Endodermal cell (in vitro differentiated cells): Measurements from ENCODE around the gene THAP7. TPM values are rescaled to one million over a fixed set of nuclear protein-coding genes. Genes with fewer than 3 reads are reported as not detected.

ENCODE experiments used
- DNase-seq: peaks from one replicate; pipeline ENCODE4 v3.0.0-alpha.2; 2017
- H3K27ac ChIP-seq: 2 replicates; pipeline ENCODE4 v1.5.1; 2013; ENCODE audit warnings: mild to moderate bottlenecking, low read depth, low read length, moderate library complexity
- H3K27me3 ChIP-seq: 2 replicates; pipeline ENCODE4 v1.6.1; 2013; ENCODE audit warnings: mild to moderate bottlenecking, low read length, moderate library complexity; ENCODE audit not compliant: insufficient read depth, control insufficient read depth, poor library complexity, severe bottlenecking
- H3K36me3 ChIP-seq: 2 replicates; pipeline ENCODE4 v1.7.0; 2013; ENCODE audit warnings: mild to moderate bottlenecking, low read length, moderate library complexity; ENCODE audit not compliant: control insufficient read depth, insufficient read depth
- H3K4me1 ChIP-seq: one replicate; pipeline ENCODE4 v1.7.0; 2013; ENCODE audit warnings: low read length; ENCODE audit not compliant: control insufficient read depth, insufficient read depth
- H3K4me3 ChIP-seq: 2 replicates; pipeline ENCODE4 v1.5.1; 2013; ENCODE audit warnings: mild to moderate bottlenecking, low read length, moderate library complexity
- H3K9ac ChIP-seq: 2 replicates; pipeline ENCODE4 v1.6.1; 2013; ENCODE audit warnings: mild to moderate bottlenecking, low read length, moderate library complexity; ENCODE audit not compliant: poor library complexity, severe bottlenecking; ENCODE audit errors: extremely low read depth
- H3K9me3 ChIP-seq: 2 replicates; pipeline ENCODE4 v1.6.1; 2013; ENCODE audit warnings: mild to moderate bottlenecking, low read length, moderate library complexity; ENCODE audit not compliant: control insufficient read depth
- H3K27ac Mint-ChIP-seq: 2 replicates; pipeline ENCODE4 v1.8.0; 2020; ENCODE audit warnings: mixed read lengths
- H3K27me3 Mint-ChIP-seq: 2 replicates; pipeline ENCODE4 v1.8.0; 2021; ENCODE audit warnings: mild to moderate bottlenecking, mixed read lengths; ENCODE audit not compliant: insufficient read depth
- H3K36me3 Mint-ChIP-seq: 2 replicates; pipeline ENCODE4 v1.8.0; 2020; ENCODE audit warnings: low read depth, mixed read lengths
- H3K4me1 Mint-ChIP-seq: 2 replicates; pipeline ENCODE4 v1.8.0; 2020; ENCODE audit warnings: mixed read lengths
- H3K4me3 Mint-ChIP-seq: 2 replicates; pipeline ENCODE4 v1.8.0; 2020; ENCODE audit warnings: mild to moderate bottlenecking, moderate library complexity, mixed read lengths
- H3K9me3 Mint-ChIP-seq: 2 replicates; pipeline ENCODE4 v1.8.0; 2020; ENCODE audit warnings: mild to moderate bottlenecking, mixed read lengths
- whole genome bisulfite sequencing, 2 experiments: methylation state at CpG; one replicate each; pipeline versions ENCODE4 v1.1.5 to v1.1.7; 2013; ENCODE audit warnings: missing lambda C conversion rate in 2 of 2, mixed read lengths in 1 of 2; ENCODE audit not compliant: insufficient coverage in 1 of 2, insufficient read length in 1 of 2; 5-methylcytosine and 5-hydroxymethylcytosine counted together
- total RNA-seq, 2 donors: library from RNA; stranded (reverse); fragmentation: NEBNext Ultra II Directional in 1 of 2; extraction: Animal tissue kit (Norgen Biotek cat#: 25700) in 1 of 2; gene quantifications; 2 replicates in 1 of 2; 3 replicates in 1 of 2; pipeline ENCODE4 v1.2.1, GENCODE V29; 2021
- TF ChIP-seq, protein P1 (sequence below): fragments of 200-600 bp; sonication (generic); conservative IDR thresholded peaks from 2 replicates; pipeline ENCODE4 v1.5.0; 2021; ENCODE audit warnings: antibody characterized with exemption, mild to moderate bottlenecking

The THAP7 gene
- total RNA-seq, 2 donors from 2014 or later, result 16.6 to 19.6 TPM

DNA sequence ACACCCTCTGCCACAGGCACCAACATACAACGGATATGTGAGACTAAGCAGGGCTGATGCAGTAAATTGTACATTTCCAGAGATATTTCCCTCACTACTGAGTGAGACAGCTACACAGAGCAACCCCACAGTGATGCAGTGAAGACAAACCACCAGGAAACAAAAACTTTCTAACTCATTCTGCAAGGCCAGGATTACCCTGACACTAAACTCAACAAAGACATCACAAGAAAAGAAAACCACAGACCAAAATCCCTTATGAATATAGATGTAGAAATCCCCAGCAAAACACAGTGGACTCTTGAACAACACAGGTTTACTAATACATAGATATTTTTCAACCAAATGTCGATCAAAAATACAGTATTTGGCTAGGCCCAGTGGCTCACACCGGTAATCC, 32.0 kb upstream of the THAP7 start:
- no peak overlapping the region for H3K9ac ChIP-seq
- no peak overlapping the region for H3K4me3 Mint-ChIP-seq
- H3K27me3 Mint-ChIP-seq, result peaks cover 35% of the 10 kb centered on the region
- H3K36me3 Mint-ChIP-seq, result no peaks in the 10 kb centered on the region
- no peaks in the 10 kb centered on the region for H3K4me1 ChIP-seq
- DNase-seq, result no peak
- H3K36me3 ChIP-seq, result no peaks in the 10 kb centered on the region
- no peak overlapping the region for H3K4me3 ChIP-seq
- H3K9me3 Mint-ChIP-seq, result no peaks in the 10 kb centered on the region
- H3K27me3 ChIP-seq, result peaks cover 47% of the 10 kb centered on the region
- H3K27ac Mint-ChIP-seq, result no peak overlapping the region
- TF ChIP-seq, protein P1, sequence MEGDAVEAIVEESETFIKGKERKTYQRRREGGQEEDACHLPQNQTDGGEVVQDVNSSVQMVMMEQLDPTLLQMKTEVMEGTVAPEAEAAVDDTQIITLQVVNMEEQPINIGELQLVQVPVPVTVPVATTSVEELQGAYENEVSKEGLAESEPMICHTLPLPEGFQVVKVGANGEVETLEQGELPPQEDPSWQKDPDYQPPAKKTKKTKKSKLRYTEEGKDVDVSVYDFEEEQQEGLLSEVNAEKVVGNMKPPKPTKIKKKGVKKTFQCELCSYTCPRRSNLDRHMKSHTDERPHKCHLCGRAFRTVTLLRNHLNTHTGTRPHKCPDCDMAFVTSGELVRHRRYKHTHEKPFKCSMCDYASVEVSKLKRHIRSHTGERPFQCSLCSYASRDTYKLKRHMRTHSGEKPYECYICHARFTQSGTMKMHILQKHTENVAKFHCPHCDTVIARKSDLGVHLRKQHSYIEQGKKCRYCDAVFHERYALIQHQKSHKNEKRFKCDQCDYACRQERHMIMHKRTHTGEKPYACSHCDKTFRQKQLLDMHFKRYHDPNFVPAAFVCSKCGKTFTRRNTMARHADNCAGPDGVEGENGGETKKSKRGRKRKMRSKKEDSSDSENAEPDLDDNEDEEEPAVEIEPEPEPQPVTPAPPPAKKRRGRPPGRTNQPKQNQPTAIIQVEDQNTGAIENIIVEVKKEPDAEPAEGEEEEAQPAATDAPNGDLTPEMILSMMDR, result no peak
- H3K27ac ChIP-seq, result no peak overlapping the region
- WGBS, 2 experiments, result 90 to 100% methylated on average over 2 to 3 of the region's 3 CpGs
- H3K9me3 ChIP-seq, result no peaks in the 10 kb centered on the region
- H3K4me1 Mint-ChIP-seq, result no peaks in the 10 kb centered on the region

DNA sequence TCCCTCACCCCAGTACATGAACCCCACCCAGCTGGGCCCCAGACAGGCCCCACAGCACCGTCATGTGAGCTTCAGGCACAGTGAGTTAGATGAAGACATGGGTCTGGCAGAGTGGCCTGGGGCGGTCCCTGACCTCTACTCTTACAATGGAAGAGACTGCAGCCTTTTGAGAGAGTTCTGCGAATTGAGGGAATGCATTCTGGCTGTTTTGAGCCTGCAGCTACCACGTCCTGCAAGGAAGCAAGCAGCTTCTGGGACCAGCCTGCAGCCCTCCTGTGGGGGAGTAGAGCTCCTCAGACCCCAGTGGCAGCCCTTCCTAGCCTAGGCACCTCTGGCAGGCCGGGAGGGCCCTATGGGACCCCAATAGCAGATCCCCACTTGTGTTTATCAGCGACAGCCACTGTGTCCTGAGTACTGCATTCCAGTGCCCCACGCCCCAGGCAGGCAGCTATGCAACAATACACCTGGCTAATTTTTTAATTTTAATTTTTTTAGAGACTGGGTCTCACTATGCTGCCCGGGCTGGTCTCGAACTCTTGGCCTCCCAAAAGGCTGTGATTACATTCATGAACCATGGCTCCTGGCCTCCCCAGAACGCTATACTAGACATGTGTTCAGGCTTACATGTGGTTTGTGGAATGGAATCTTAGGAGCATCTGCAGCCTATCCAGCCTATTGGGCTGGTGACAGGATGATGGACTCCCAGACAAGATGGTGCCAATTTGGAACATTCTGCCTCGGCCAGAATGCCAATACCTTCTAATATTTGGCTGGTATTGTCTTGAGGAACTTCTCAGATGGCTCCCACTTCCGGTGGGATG, 31.2 kb upstream of the THAP7 start:
- no peak overlapping the region for H3K9ac ChIP-seq
- H3K9me3 ChIP-seq, result no peaks in the 10 kb centered on the region
- WGBS, 2 experiments, result 63 to 81% methylated on average over 8 to 12 of the region's 12 CpGs
- peaks cover 47% of the 10 kb centered on the region for H3K27me3 ChIP-seq
- no peak overlapping the region for H3K27ac ChIP-seq
- Mint-ChIP-seq H3K4me1 (no peaks in the 10 kb centered on the region), H3K27me3 (peaks cover 35% of the 10 kb centered on the region), H3K9me3 (no peaks in the 10 kb centered on the region), H3K27ac (no peak overlapping the region), H3K4me3 (peak overlapping the region; percentile 57), H3K36me3 (no peaks in the 10 kb centered on the region)
- no peak for DNase-seq
- H3K4me3 ChIP-seq, result no peak overlapping the region
- H3K4me1 ChIP-seq, result no peaks in the 10 kb centered on the region
- TF ChIP-seq, protein P1, result no peak
- H3K36me3 ChIP-seq, result no peaks in the 10 kb centered on the region

GRCh38 chr22:21032037-21032867, 30.3 kb upstream of the THAP7 start, which contains the start of gene SLC7A4:
TSS of gene SLC7A4 (minus strand) at chr22:21032561. CDS start at chr22:21031812, 749 bp downstream.
- H3K9me3 ChIP-seq, result no peaks in the 10 kb centered on the region
- no peaks in the 10 kb centered on the region for H3K36me3 ChIP-seq
- Mint-ChIP-seq H3K9me3 (no peaks in the 10 kb centered on the region), H3K4me1 (no peaks in the 10 kb centered on the region), H3K36me3 (no peaks in the 10 kb centered on the region), H3K27ac (no peak within 1 kb of the TSS), H3K27me3 (peaks cover 35% of the 10 kb centered on the region), H3K4me3 (peak within 1 kb of the TSS; percentile 57)
- no peak within 1 kb of the TSS for H3K4me3 ChIP-seq
- WGBS, 2 experiments, result 19 to 22% methylated on average over 28 to 59 of the region's 59 CpGs
- DNase-seq, result peak; percentile 73
- no peak within 1 kb of the TSS for H3K27ac ChIP-seq
- H3K4me1 ChIP-seq, result no peaks in the 10 kb centered on the region
- no peak within 1 kb of the TSS for H3K9ac ChIP-seq
- TF ChIP-seq, protein P1, result no peak
- H3K27me3 ChIP-seq, result peaks cover 47% of the 10 kb centered on the region
